Gastrocnemius medialis (tissue), 4 donors: ENCODE measurements around the gene BMP10. TPM values are rescaled to one million over a fixed set of nuclear protein-coding genes. Genes with fewer than 3 reads are reported as not detected.

Source experiments
- ATAC-seq, 2 donors: fragments of 150-250 bp; one replicate each; pipeline ENCODE4 v1.9.1; 2016
- DNase-seq, 2 donors: peaks; one replicate each; pipeline ENCODE4 v3.0.0-alpha.2; 2019
- H3K27ac ChIP-seq, 4 donors: fragments of 200-600 bp; sonication (generic); 1 replicate in 1 of 4; 2 replicates in 3 of 4; pipeline ENCODE4 v1.5.1; 2016 to 2018; ENCODE audit warnings: mild to moderate bottlenecking in 2 of 4, moderate library complexity in 1 of 4
- H3K27me3 ChIP-seq, 3 donors: fragments of 200-600 bp; sonication (generic) in 2 of 3; 1 replicate in 1 of 3; 2 replicates in 2 of 3; pipeline versions ENCODE4 v1.5.1 to v1.6.0; 2016 to 2019; ENCODE audit warnings: mild to moderate bottlenecking in 1 of 3, moderate library complexity in 1 of 3
- H3K36me3 ChIP-seq, 2 donors: fragments of 200-600 bp; sonication (generic) in 1 of 2; one replicate each; pipeline ENCODE4 v1.5.1; 2017 to 2018
- H3K4me1 ChIP-seq, 2 donors: fragments of 200-600 bp; sonication (generic) in 1 of 2; one replicate each; pipeline ENCODE4 v1.5.1; 2016 to 2017; ENCODE audit warnings: mild to moderate bottlenecking in 2 of 2
- H3K4me3 ChIP-seq, 4 donors: fragments of 200-600 bp; sonication (generic) in 3 of 4; 1 replicate in 1 of 4; 2 replicates in 3 of 4; pipeline ENCODE4 v1.5.1; 2016 to 2019; ENCODE audit warnings: mild to moderate bottlenecking in 2 of 4
- H3K9me3 ChIP-seq, 3 donors: fragments of 200-600 bp; sonication (generic) in 2 of 3; 1 replicate in 1 of 3; 2 replicates in 2 of 3; pipeline ENCODE4 v1.5.1; 2016 to 2019
- POLR2A ChIP-seq, 2 donors: fragments of 450-650 bp; IDR thresholded peaks; one replicate each; pipeline ENCODE4 v1.6.1; 2017; ENCODE audit warnings: antibody characterized with exemption in 2 of 2, mild to moderate bottlenecking in 2 of 2, moderate library complexity in 2 of 2
- in situ Hi-C, 4 donors: fragments of 200-750 bp; cut with MboI; loops; one replicate each; pipeline versions ENCODE4 v1.15.0 to v1.8.0; 2017; ENCODE audit warnings: low sequenced_read_pairs in 4 of 4
- intact Hi-C: fragments of 100-400 bp; cut with DNase I; formaldehyde crosslinking; loops from one replicate; pipeline ENCODE4 v1.15.1; 2023; ENCODE audit warnings: low total_unique reads
- total RNA-seq, 4 donors: library from RNA; depleted of rRNA; stranded (reverse); fragments of >200 nt; gene quantifications; one replicate each; pipeline versions ENCODE4 v1.1.0 to v1.2.3, GENCODE V29; 2016
- TF ChIP-seq, protein P1 (sequence below), 5 experiments: fragments of 450-650 bp in 3 of 5; fragments of 200-600 bp in 2 of 5; sonication (generic) in 2 of 5; IDR thresholded peaks in 4 of 5; conservative IDR thresholded peaks in 1 of 5; 1 replicate in 4 of 5; 2 replicates in 1 of 5; pipeline ENCODE4 v1.5.1; 2016 to 2019; ENCODE audit warnings: antibody characterized with exemption in 5 of 5, mild to moderate bottlenecking in 3 of 5, moderate library complexity in 3 of 5

The BMP10 gene
- total RNA-seq, 4 donors from 2014 or later = not detected

DNA sequence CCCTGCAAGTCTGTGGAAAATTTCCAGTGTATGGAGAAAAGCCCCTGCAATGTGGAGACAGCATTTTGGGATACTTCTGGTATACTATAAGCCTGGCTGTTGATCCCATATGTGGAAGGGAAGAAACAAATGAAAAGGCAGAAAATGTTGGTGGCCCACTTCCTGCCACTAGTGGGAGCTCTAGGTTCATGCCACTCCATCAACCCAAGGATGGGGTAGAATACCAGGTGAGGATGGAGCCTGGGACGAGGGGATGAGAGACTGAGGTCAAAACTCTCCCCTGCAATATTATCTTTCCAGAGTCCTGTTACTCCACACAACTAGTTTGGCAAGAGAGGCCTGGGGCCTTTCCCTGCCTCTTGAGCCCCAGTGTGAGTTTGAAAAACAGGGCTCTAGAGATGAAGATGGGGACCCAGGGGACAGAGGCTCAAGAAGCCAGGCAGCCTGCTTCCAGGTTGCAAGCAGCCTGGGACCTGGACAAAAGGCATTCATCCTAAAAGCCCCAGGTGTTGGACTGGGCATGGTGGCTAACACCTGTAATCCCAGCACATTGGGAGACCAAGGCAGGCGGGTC, 31.9 kb downstream of the BMP10 start:
- no peaks in the 10 kb centered on the region for H3K36me3 ChIP-seq
- TF ChIP-seq POLR2A (IDR thresholded peaks at IDR 0.05) = no peak
- TF ChIP-seq, protein P1, sequence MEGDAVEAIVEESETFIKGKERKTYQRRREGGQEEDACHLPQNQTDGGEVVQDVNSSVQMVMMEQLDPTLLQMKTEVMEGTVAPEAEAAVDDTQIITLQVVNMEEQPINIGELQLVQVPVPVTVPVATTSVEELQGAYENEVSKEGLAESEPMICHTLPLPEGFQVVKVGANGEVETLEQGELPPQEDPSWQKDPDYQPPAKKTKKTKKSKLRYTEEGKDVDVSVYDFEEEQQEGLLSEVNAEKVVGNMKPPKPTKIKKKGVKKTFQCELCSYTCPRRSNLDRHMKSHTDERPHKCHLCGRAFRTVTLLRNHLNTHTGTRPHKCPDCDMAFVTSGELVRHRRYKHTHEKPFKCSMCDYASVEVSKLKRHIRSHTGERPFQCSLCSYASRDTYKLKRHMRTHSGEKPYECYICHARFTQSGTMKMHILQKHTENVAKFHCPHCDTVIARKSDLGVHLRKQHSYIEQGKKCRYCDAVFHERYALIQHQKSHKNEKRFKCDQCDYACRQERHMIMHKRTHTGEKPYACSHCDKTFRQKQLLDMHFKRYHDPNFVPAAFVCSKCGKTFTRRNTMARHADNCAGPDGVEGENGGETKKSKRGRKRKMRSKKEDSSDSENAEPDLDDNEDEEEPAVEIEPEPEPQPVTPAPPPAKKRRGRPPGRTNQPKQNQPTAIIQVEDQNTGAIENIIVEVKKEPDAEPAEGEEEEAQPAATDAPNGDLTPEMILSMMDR (IDR thresholded peaks at IDR 0.05 in 4 of 5, conservative IDR thresholded peaks at IDR 0.05 in 1 of 5) = peak in 3 of 5 experiments; percentile 9 to 41 (median 14)
- intact Hi-C loops = loop anchor here (10.0 kb wide), 1 partner anchor 65 kb away; no protein-coding TSS in a partner anchor
- in situ Hi-C loops = no loop called here
- DNase-seq (no peak), ATAC-seq (no peak)
- H3K27ac ChIP-seq = no peak overlapping the region
- H3K4me1 ChIP-seq = peaks cover 0 to 4% of the 10 kb centered on the region in 2 donors
- no peaks in the 10 kb centered on the region for H3K27me3 ChIP-seq
- H3K4me3 ChIP-seq = no peak overlapping the region
- no peaks in the 10 kb centered on the region for H3K9me3 ChIP-seq

DNA sequence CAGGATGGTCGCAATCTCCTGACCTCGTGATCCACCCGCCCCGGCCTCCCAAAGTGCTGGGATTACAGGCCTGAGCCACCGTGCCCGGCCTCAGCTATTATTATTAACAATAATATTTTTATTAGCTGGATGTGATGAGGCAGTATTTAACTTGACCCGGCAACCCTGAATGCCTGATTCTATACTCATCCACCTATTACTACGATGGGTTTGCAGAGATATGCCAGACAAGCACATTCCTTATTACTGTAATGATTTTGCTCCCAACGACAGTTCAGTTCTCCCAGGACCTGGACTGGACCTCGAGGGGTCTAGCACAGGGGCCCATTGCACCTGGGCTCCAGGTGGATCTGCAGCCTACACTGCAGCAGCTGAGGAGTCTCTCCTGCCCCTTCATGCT, 32.6 kb downstream of the BMP10 start:
- no peaks in the 10 kb centered on the region for H3K9me3 ChIP-seq
- ATAC-seq (no peak), DNase-seq (no peak)
- in situ Hi-C loops (no loop called here), intact Hi-C loops (loop anchor here (10.0 kb wide), 1 partner anchor 66 kb away; no protein-coding TSS in a partner anchor)
- no peak for TF ChIP-seq POLR2A (IDR thresholded peaks at IDR 0.05)
- TF ChIP-seq, protein P1 (IDR thresholded peaks at IDR 0.05 in 4 of 5, conservative IDR thresholded peaks at IDR 0.05 in 1 of 5) = no peak
- peaks cover 0 to 4% of the 10 kb centered on the region in 2 donors for H3K4me1 ChIP-seq
- H3K36me3 ChIP-seq = no peaks in the 10 kb centered on the region
- H3K27ac ChIP-seq = no peak overlapping the region
- no peak overlapping the region for H3K4me3 ChIP-seq
- no peaks in the 10 kb centered on the region for H3K27me3 ChIP-seq

DNA sequence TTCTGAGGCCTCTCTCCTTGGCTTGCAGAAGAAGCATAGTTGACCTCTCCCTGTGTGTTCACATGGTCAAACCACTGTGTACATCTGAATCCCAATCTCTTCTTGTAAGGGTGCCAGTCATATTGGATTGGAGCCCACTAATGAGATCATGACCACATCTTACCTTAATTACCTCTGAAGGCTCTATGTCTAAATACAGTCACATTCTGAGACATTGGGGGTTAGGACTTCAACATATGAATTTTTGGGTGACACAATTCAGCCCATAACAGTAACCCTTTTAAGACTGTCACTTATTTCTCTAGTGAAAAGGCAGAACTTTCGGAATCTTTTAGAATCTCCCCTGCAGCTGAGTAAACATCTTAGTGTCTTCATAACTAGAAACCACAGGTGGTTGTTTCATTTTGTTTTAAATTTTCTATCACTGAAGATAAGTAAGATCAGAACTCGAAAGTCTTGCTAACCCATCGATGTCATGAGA, 33.3 kb downstream of the BMP10 start:
- Histone ChIP-seq H3K36me3 (no peaks in the 10 kb centered on the region), H3K27ac (no peak overlapping the region), H3K4me1 (peaks cover 3 to 5% of the 10 kb centered on the region in 2 donors), H3K27me3 (no peaks in the 10 kb centered on the region), H3K4me3 (no peak overlapping the region), H3K9me3 (no peaks in the 10 kb centered on the region)
- TF ChIP-seq POLR2A (IDR thresholded peaks at IDR 0.05) = no peak
- TF ChIP-seq, protein P1 (IDR thresholded peaks at IDR 0.05 in 4 of 5, conservative IDR thresholded peaks at IDR 0.05 in 1 of 5) = no peak
- DNase-seq (no peak), ATAC-seq (no peak)
- in situ Hi-C loops (no loop called here), intact Hi-C loops (loop anchor here (10.0 kb wide), 1 partner anchor 67 kb away; no protein-coding TSS in a partner anchor)

DNA sequence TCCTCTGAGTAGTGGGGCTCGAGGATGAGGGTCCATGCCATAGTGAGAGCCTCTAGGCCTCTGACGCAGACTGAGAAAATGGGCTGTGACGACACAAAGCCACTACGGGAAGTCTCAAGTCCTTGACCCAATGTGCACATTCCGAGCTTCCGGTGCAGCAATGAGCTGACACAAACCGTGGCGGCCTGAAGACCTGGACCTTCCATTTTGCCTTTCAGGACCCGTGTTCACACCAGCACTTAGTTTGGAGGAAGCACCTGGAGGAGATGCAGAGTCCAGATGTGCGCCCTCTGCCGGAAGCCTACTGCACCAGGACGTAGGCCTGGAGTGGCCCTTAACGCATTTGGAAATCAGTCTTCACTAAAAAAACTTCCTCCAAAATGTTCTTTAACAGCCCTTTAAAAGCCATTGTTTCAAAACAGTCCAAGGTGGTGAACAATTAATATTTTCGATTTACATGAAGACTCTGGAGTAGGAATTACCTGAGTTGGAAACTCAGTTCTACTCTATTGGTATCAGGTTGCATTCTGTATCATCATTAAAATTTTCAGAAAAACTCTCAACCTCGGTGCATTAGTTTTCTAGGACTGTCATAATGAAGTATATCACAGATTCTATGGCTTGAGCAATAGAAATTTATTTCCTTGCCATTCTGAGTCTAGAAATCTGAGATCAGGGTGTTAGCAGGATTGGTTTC, 33.9 kb downstream of the BMP10 start:
- DNase-seq = peak in 1 of 2 donors; percentile 33
- no peak for TF ChIP-seq POLR2A (IDR thresholded peaks at IDR 0.05)
- TF ChIP-seq, protein P1 (IDR thresholded peaks at IDR 0.05 in 4 of 5, conservative IDR thresholded peaks at IDR 0.05 in 1 of 5) = peak in 4 of 5 experiments; percentile 46 to 52 (median 48)

More for the DNA sequence above, 33.9 kb downstream of the BMP10 start:
- peaks cover 7 to 11% of the 10 kb centered on the region in 2 donors for H3K4me1 ChIP-seq
- in situ Hi-C loops (no loop called here), intact Hi-C loops (loop anchor here (10.0 kb wide), 1 partner anchor 67 kb away; no protein-coding TSS in a partner anchor)
- no peaks in the 10 kb centered on the region for H3K36me3 ChIP-seq
- no peaks in the 10 kb centered on the region for H3K27me3 ChIP-seq
- ATAC-seq = no peak
- no peak overlapping the region for H3K4me3 ChIP-seq
- H3K27ac ChIP-seq = no peak overlapping the region
- H3K9me3 ChIP-seq = no peaks in the 10 kb centered on the region
